ENCODE data around the gene CDC42EP2. TPM values are rescaled to one million over a fixed set of nuclear protein-coding genes. Genes with fewer than 3 reads are reported as not detected.

Gene CDC42EP2
- total RNA-seq, 1 donor from 2014 or later: 4.0 TPM

GRCh38 chr11:65363770-65364169, 49.1 kb downstream of the CDC42EP2 start:
- Mint-ChIP-seq H3K27me3 (ENCODE audit: low read depth) (no peaks in the 10 kb centered on the region), H3K27ac (ENCODE audit: unreplicated experiment) (no peak overlapping the region), H3K4me1 (peaks cover 6% of the 10 kb centered on the region), H3K9me3 (no peaks in the 10 kb centered on the region), H3K4me3 (no peak overlapping the region), H3K36me3 (ENCODE audit: low read depth) (no peaks in the 10 kb centered on the region)
- DNase-seq (ENCODE audit: low read depth, low spot score): no peak
- no peak for TF ChIP-seq CTCF (conservative IDR thresholded peaks at IDR 0.05)

GRCh38 chr11:65366340-65366773, 51.7 kb downstream of the CDC42EP2 start:
- TF ChIP-seq CTCF (conservative IDR thresholded peaks at IDR 0.05): peak; percentile 86
- Mint-ChIP-seq H3K4me3 (no peak overlapping the region), H3K27ac (ENCODE audit: unreplicated experiment) (no peak overlapping the region), H3K4me1 (no peaks in the 10 kb centered on the region), H3K27me3 (ENCODE audit: low read depth) (peaks cover 2% of the 10 kb centered on the region), H3K36me3 (ENCODE audit: low read depth) (no peaks in the 10 kb centered on the region), H3K9me3 (no peaks in the 10 kb centered on the region)
- no peak for DNase-seq (ENCODE audit: low read depth, low spot score)

GRCh38 chr11:65370659-65371049, 56.0 kb downstream of the CDC42EP2 start:
- Mint-ChIP-seq H3K27ac (ENCODE audit: unreplicated experiment) (no peak overlapping the region), H3K9me3 (no peaks in the 10 kb centered on the region), H3K27me3 (ENCODE audit: low read depth) (peaks cover 2% of the 10 kb centered on the region), H3K4me3 (no peak overlapping the region), H3K4me1 (no peaks in the 10 kb centered on the region), H3K36me3 (ENCODE audit: low read depth) (no peaks in the 10 kb centered on the region)
- no peak for TF ChIP-seq CTCF (conservative IDR thresholded peaks at IDR 0.05)
- no peak for DNase-seq (ENCODE audit: low read depth, low spot score)

Other genes with a start within 250 kb of the CDC42EP2 start
- 83.1 and 84.8 TPM in 2 replicates for gene CDCA5, start 230.8 kb upstream of the CDC42EP2 start, total RNA-seq
- gene ZFPL1, start 230.6 kb upstream of the CDC42EP2 start, total RNA-seq: 33.2 and 35.7 TPM in 2 replicates
- gene VPS51, start 218.7 kb upstream of the CDC42EP2 start, total RNA-seq: 76.5 and 94.3 TPM in 2 replicates
- 102 and 104 TPM in 2 replicates for gene TM7SF2, start 203.0 kb upstream of the CDC42EP2 start, total RNA-seq
- gene ZNHIT2, start 197.2 kb upstream of the CDC42EP2 start, total RNA-seq: 8.0 and 8.3 TPM in 2 replicates
- 697 and 738 TPM in 2 replicates for gene FAU, start 192.7 kb upstream of the CDC42EP2 start, total RNA-seq
- gene MRPL49, start 192.5 kb upstream of the CDC42EP2 start, total RNA-seq: 50.3 and 59.3 TPM in 2 replicates
- 35.1 and 36.7 TPM in 2 replicates for gene SYVN1, start 180.3 kb upstream of the CDC42EP2 start, total RNA-seq
- gene SPDYC, start 144.6 kb upstream of the CDC42EP2 start, total RNA-seq: not detected in 2 replicates
- 43.4 and 48.4 TPM in 2 replicates for gene CAPN1, start 132.9 kb upstream of the CDC42EP2 start, total RNA-seq
- 63.7 and 66.9 TPM in 2 replicates for gene POLA2, start 52.9 kb upstream of the CDC42EP2 start, total RNA-seq
- gene DPF2, start 19.0 kb downstream of the CDC42EP2 start, total RNA-seq: 96.3 and 99.0 TPM in 2 replicates
- 3.3 TPM in 2 replicates for gene TIGD3, start 39.9 kb downstream of the CDC42EP2 start, total RNA-seq
- gene SLC25A45, start 67.8 kb downstream of the CDC42EP2 start, total RNA-seq: 1.5 and 1.8 TPM in 2 replicates
- gene FRMD8, start 71.8 kb downstream of the CDC42EP2 start, total RNA-seq: 25.6 and 29.0 TPM in 2 replicates
- gene NEAT1, start 107.9 kb downstream of the CDC42EP2 start, total RNA-seq: 29.8 and 37.2 TPM in 2 replicates
- gene MALAT1, start 184.2 kb downstream of the CDC42EP2 start, total RNA-seq: 4,794 and 5,409 TPM in 2 replicates
- gene SCYL1, start 210.2 kb downstream of the CDC42EP2 start, total RNA-seq: 66.0 and 68.8 TPM in 2 replicates
- gene LTBP3, start 243.5 kb downstream of the CDC42EP2 start, total RNA-seq: 21.0 and 22.5 TPM in 2 replicates

All from neural crest cell (in vitro differentiated cells).